Fibroblast of lung (primary cell): ENCODE results near the gene GPR15LG.

Experiments used
- CTCF ChIP-seq, 2 donors: IDR thresholded peaks in 1 of 2; conservative IDR thresholded peaks in 1 of 2; 1 replicate in 1 of 2; 2 replicates in 1 of 2; pipeline ENCODE4 v1.5.1; 2011 to 2012; ENCODE audit warnings: low read length in 2 of 2, control low read depth in 1 of 2, inconsistent platforms in 1 of 2, low read depth in 1 of 2, mild to moderate bottlenecking in 1 of 2
- EZH2 ChIP-seq: IDR thresholded peaks from 2 replicates; pipeline ENCODE4 v1.5.1; 2012; ENCODE audit warnings: low read length, control low read depth, mild to moderate bottlenecking; ENCODE audit errors: missing control alignments

DNA sequence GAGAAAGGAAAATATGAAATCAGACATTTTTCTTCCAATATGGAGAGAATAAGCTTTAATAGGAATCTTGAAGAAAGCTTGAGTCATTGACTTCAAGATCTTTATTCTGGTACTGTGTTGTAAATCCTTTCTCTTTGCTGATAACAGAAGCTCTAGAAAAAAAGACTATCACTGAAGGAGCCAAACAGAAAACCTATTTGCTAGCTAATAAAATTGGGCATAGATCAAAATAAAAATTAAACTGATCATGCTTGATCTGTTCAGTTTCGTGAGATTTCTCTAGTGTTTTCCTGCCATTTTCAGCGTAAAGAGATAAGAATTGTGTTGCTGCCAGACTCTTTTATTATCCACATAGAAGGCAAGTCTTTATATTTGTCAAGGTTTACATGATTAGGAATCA is 35.8 kb upstream of the GPR15LG start:
- TF ChIP-seq CTCF (conservative IDR thresholded peaks at IDR 0.05 in 1 of 2, IDR thresholded peaks at IDR 0.05 in 1 of 2; ENCODE audit: low read depth in 1 of 2, low read length in 2 of 2) (no peak), EZH2 (no peak)
